Raji (cell line): Measurements from ENCODE around the gene TINCR.

Source experiments
- POLR2A ChIP-seq: IDR thresholded peaks from 2 replicates; pipeline ENCODE4 v1.6.1; 2011; ENCODE audit warnings: low read depth, low read length, control low read depth; ENCODE audit not compliant: insufficient read depth

The TINCR gene

GRCh38 chr19:5578097-5578846 lies 10.5 kb upstream of the TINCR start:
- no peak for TF ChIP-seq POLR2A

GRCh38 chr19:5575590-5575989 lies 7.8 kb upstream of the TINCR start:
- TF ChIP-seq POLR2A: no peak

- TF ChIP-seq POLR2A: no peak
Measured at GRCh38 chr19:5572556-5573286, 5.0 kb upstream of the TINCR start.

GRCh38 chr19:5571777-5572176 lies 4.0 kb upstream of the TINCR start:
- TF ChIP-seq POLR2A: no peak

GRCh38 chr19:5567970-5568407 lies 236 bp upstream of the TINCR start:
- TF ChIP-seq POLR2A: no peak

GRCh38 chr19:5564930-5565329 lies 2.8 kb downstream of the TINCR start:
- no peak for TF ChIP-seq POLR2A

- no peak for TF ChIP-seq POLR2A
Measured at GRCh38 chr19:5563935-5564612, 3.7 kb downstream of the TINCR start.

GRCh38 chr19:5563008-5563431 lies 4.7 kb downstream of the TINCR start:
- no peak for TF ChIP-seq POLR2A

- TF ChIP-seq POLR2A: no peak
Measured at GRCh38 chr19:5562280-5562679, 5.5 kb downstream of the TINCR start.

GRCh38 chr19:5561559-5561958 lies 6.2 kb downstream of the TINCR start:
- no peak for TF ChIP-seq POLR2A

GRCh38 chr19:5560156-5560555 lies 7.6 kb downstream of the TINCR start:
- TF ChIP-seq POLR2A: no peak

- no peak for TF ChIP-seq POLR2A
Measured at GRCh38 chr19:5559804-5560133, 8.0 kb downstream of the TINCR start.

- no peak for TF ChIP-seq POLR2A
Measured at GRCh38 chr19:5558101-5558621, 9.6 kb downstream of the TINCR start.

- TF ChIP-seq POLR2A: no peak
Measured at GRCh38 chr19:5557691-5558090, 10.1 kb downstream of the TINCR start.

- TF ChIP-seq POLR2A: no peak
Measured at GRCh38 chr19:5554828-5555227, 12.9 kb downstream of the TINCR start.

- TF ChIP-seq POLR2A: no peak
Measured at GRCh38 chr19:5553892-5554291, 13.9 kb downstream of the TINCR start.
